Omental fat pad (tissue), 4 donors: ENCODE measurements around the gene SMIM3. TPM values are rescaled to one million over a fixed set of nuclear protein-coding genes. Genes with fewer than 3 reads are reported as not detected.
"Not testable (repeated sequence)": the region's sequence is repeated elsewhere in the genome, so short reads cannot be mapped to it uniquely, and the experiment has no call there.

Experiments
- ATAC-seq: fragments of 150-250 bp; one replicate; pipeline ENCODE4 v1.9.1; 2016; ENCODE audit warnings: mild to moderate bottlenecking, moderate library complexity; ENCODE audit not compliant: low FRiP score
- DNase-seq: peaks from one replicate; pipeline ENCODE4 v3.0.0-alpha.2; 2019; ENCODE audit warnings: low spot score
- total RNA-seq, 4 donors: library from RNA; depleted of rRNA; stranded (reverse); fragments of >200 nt; gene quantifications; one replicate each; pipeline ENCODE4 v1.1.0, GENCODE V29; 2016
- TF ChIP-seq, protein P1 (sequence below), 3 donors: fragments of 450-650 bp; IDR thresholded peaks; one replicate each; pipeline ENCODE4 v1.5.1; 2016 to 2017; ENCODE audit warnings: antibody characterized with exemption in 3 of 3, mild to moderate bottlenecking in 3 of 3, moderate library complexity in 2 of 3

Gene SMIM3
- total RNA-seq, 4 donors from 2014 or later = 140 to 211 (median 157) TPM

DNA sequence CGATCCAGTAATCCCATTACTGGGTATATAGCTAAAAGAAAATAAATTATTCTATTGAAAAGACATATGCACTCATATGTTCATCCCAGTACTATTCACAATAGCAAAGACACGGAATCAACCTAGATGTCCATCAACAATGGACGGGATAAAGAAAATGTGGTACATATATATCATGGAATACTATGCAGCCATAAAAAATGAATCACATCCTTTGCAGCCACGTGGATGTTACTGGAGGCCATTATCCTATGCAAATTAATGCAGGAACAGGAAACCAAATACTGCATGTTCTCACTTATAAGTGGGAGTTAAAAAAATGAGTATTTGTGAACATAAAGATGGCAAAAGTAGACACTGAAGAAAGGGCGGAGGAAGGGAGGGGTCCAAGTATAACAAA is 51.2 kb downstream of the SMIM3 start:
- no peak for DNase-seq
- ATAC-seq = no peak
- TF ChIP-seq, protein P1, sequence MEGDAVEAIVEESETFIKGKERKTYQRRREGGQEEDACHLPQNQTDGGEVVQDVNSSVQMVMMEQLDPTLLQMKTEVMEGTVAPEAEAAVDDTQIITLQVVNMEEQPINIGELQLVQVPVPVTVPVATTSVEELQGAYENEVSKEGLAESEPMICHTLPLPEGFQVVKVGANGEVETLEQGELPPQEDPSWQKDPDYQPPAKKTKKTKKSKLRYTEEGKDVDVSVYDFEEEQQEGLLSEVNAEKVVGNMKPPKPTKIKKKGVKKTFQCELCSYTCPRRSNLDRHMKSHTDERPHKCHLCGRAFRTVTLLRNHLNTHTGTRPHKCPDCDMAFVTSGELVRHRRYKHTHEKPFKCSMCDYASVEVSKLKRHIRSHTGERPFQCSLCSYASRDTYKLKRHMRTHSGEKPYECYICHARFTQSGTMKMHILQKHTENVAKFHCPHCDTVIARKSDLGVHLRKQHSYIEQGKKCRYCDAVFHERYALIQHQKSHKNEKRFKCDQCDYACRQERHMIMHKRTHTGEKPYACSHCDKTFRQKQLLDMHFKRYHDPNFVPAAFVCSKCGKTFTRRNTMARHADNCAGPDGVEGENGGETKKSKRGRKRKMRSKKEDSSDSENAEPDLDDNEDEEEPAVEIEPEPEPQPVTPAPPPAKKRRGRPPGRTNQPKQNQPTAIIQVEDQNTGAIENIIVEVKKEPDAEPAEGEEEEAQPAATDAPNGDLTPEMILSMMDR (IDR thresholded peaks at IDR 0.05) = no peak

DNA sequence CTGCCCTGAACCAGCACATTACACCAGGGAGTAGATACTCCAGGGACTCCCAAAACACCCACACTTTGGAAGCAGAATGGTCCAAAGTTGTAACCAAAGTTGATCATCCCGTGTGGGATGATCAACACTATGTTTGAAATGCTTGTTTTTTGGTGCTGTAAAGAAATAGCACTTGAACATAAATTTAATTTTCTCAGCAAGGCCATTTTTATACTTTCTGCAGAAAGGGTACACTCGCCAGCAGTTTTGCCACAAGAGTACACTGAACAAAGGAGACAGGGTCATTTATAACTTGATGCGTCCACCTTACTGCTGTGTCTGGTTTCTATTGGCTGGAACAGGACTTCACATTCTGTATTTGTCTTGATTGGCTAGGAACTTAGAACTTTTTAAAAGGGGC is 53.3 kb downstream of the SMIM3 start:
- ATAC-seq, DNase-seq: not testable (repeated sequence)

DNA sequence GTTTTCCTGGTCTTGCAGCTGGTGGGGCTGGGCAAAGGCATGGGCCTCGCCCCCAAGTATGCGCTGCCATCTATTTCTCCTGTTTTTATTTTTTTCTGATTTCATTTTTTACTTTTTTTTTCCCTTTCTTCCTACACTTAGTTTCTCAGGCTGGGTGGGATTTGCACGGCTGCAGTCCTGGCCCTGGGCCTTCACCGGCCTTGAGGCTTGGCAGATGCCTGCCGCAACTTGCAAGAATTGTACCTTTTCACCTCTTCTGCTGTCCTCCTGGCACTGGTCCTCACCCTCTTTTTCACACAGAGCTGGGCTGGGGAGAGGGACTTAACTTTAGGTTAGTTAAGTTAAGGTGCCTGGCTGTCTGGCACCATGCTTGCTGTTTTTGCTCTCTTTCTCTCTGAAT is 57.5 kb downstream of the SMIM3 start:
- TF ChIP-seq, protein P1 (IDR thresholded peaks at IDR 0.05) = no peak
- DNase-seq (no peak), ATAC-seq (no peak)

DNA sequence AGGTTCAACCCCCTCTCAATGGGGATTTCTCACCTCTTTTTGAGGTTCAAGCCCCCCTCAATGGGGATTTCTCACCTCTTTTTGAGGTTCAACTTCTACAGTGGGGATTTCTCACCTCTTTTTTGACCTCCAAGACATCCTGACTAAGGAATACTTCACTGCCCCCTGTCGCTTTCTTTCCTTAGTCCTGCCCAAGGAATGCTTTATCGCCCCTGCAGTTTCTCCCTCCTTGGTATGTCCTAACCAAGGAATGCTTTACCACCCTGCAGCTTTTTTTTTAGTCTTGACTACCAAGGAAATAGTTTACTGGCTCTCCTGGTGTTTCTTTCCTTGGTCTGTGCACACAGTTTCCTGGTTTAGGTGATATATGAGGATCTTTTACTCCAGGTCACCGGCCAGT is 58.1 kb downstream of the SMIM3 start:
- TF ChIP-seq, protein P1 (IDR thresholded peaks at IDR 0.05) = no peak
- no peak for ATAC-seq
- DNase-seq = no peak

DNA sequence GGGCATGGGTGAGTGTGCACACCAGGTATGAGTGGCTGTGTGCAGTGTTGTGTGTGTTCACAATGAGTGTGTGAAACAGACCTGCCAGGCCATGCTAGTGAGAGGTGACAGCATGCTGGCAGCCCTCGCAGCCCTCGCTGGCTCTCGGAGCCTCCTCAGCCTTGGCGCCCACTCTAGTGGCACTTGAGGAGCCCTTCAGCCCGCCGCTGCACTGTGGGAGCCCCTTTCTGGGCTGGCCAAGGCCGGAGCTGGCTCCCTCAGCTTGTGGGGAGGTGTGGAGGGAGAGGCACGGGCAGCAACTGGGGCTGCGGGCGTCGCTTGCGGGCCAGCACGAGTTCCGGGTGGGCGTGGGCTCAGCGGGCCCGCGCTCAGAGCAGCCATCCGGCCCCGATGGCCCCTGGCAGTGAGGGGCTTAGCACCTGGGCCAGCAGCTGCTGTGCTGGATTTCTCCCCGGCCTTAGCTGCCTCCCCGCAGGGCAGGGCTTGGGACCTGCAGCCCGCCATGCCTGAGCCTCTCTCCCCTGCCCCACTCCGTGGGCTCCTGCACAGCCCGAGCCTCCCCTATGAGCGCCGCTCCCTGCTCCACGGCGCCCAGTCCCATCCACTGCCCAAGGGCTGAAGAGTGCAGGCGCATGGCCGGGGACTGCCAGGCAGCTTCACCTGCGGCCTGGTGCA is 66.8 kb downstream of the SMIM3 start:
- DNase-seq, ATAC-seq: not testable (repeated sequence)

DNA sequence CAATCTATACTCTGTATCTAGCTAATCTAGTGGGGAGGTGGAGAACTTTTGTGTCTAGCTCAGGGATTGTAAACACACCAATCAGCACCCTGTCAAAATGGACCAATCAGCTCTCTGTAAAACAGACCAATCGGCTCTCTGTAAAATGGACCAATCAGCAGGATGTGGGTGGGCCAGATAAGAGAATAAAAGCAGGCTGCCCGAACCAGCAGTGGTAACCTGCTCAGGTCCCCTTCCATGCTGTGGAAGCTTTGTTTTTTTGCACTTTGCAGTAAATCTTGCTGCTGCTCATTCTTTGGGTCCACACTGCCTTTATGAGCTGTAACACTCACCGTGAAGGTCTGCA is 67.7 kb downstream of the SMIM3 start, which contains the start of gene IRGM:
TSS of gene IRGM (plus strand) at position 214 of the 346 bp plus-strand sequence. CDS start 1,603 bp downstream, outside the sequence.
- DNase-seq, ATAC-seq: not testable (repeated sequence)

Other genes with a start within 250 kb of the SMIM3 start
- 10 to 100 TPM; 12.2 to 43.6 (median 26.1) TPM for gene SYNPO, start 138.1 kb upstream of the SMIM3 start, total RNA-seq
- gene MYOZ3, start 117.5 kb upstream of the SMIM3 start, total RNA-seq = 1 to 10 TPM in 1 of 4 donors, under 1 TPM in 2, not detected in 1; 0.28 to 1.7 (median 0.56) TPM
- gene RBM22, start 77.7 kb upstream of the SMIM3 start, total RNA-seq = 10 to 100 TPM; 38.3 to 42.0 (median 40.5) TPM
- gene DCTN4, start 19.7 kb upstream of the SMIM3 start, total RNA-seq = 10 to 100 TPM; 52.2 to 84.9 (median 67.0) TPM
- 1 to 10 TPM in 2 of 4 donors, not detected in 2; 1.1 to 1.8 TPM for gene IRGM, start 67.8 kb downstream of the SMIM3 start, total RNA-seq
- 1 to 10 TPM; 3.0 to 6.9 (median 4.2) TPM for gene ZNF300, start 126.2 kb downstream of the SMIM3 start, total RNA-seq
- over 10,000 TPM in 1 of 4 donors, 1,000 to 10,000 TPM in 3; 5,296 to 11,485 (median 6,898) TPM for gene GPX3, start 241.8 kb downstream of the SMIM3 start, total RNA-seq